ENCODE results near the gene NKX6-2. TPM values are rescaled to one million over a fixed set of nuclear protein-coding genes. Genes with fewer than 3 reads are reported as not detected.
"Not testable (repeated sequence)": the region's sequence is repeated elsewhere in the genome, so short reads cannot be mapped to it uniquely, and the experiment has no call there.

NKX6-2 gene
- total RNA-seq, 1 donor from 2014 or later = not detected

DNA sequence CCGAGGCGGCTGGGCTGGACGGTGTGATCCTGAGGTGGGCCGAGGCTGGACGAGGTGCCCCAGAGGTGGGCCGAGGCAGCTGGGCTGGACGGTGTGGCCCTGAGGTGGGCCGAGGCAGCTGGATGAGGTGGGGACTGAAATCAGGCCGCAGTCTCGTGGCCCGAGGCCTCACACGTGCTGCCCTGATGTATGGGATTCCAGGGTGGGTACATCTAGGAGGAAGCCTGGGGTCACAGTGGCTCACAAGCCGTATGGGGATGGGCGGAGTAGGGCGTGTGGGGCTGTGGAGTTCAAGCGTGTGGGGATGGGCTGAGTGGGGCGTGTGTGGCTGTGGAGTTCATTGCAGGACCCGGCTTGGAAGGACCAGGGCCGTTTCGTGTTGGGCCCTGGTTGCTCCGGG, 12.5 kb upstream of the NKX6-2 start:
- intact Hi-C loops (cut with micrococcal nuclease) = no loop called here

DNA sequence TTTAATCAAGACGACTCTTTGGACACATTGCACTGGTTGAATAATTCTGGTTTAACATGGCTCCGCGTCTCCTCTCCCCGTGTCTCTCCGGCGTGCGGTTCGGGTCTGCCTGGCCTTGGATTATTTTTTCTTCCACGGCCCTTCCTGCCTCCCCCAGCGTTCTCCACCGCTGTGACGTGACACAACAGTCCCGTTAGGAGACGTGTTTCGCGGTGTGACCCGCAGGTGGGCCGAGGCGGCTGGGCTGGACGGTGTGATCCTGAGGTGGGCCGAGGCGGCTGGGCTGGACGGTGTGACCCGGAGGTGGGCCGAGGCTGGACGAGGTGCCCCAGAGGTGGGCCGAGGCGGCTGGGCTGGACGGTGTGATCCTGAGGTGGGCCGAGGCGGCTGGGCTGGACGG, 12.0 kb upstream of the NKX6-2 start:
- intact Hi-C loops (cut with micrococcal nuclease) = not testable (repeated sequence)

DNA sequence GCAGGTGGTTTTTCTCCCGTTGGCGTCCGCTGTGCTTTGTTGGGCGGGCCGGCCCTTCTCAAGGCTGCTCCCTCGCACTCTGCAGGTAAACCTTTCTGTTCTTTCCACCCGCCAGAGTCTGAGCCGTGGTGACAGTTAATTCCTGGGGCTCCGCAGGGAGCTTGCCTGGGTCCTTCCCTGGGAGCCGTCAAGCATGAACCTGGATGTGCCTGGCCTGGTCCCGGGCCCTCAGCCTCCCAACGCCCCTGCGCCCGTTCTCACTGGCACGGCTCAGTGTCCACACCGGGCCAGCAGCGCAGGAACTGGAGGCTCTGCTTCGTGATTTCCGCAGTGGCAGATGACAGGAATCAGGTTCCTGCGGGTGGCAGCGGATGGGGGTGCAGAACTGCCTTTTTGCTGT, 10.9 kb upstream of the NKX6-2 start:
- intact Hi-C loops (cut with micrococcal nuclease) = no loop called here

DNA sequence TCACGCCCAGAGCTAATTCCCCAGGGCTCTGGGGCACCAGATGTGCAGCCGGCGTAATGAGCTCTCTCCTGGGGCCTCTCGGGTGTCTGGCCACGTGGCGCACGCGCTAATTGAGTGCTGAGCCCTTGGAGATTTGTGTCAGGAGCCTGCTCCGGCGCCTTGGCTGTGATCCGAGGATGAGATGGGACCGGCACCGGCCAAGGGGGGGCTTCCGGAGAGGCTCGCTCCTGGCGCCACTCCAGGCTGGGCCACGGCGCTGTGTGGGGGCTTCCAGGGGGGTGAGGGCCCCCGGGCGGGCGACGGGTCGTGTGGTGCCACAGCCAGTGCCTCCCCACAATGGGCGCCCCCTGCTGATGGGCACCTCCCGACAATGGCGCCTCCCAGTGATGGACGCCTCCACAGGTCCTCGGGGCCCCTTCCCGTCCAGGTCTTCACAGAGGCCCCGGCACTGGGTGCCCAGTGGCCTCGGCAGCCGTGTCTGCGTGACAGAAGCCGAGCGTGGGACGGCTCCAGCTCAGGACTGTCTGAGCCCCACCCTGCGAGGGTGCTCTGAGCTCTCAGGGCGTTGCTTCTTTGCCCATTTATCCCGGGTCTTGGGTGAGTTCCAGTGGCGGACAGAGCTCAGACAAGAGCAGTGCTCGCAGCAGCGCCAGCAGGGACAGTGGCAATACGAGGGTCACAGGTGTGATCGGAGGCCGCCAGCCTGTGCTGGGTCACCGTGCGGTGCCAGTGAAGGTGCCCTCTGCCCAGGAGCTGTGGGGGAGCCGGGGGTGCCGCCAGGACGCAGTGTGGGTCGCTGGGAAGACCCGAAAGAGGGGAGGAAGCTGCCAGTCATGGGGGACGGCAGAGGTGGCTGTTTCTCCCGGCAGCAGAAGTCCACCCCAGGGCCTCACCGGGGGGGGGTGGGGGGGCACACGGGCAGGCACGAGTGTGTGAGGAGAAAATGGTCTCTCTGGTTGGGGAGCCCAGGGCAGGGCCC, 8.2 kb upstream of the NKX6-2 start:
- intact Hi-C loops (cut with micrococcal nuclease) = no loop called here

DNA sequence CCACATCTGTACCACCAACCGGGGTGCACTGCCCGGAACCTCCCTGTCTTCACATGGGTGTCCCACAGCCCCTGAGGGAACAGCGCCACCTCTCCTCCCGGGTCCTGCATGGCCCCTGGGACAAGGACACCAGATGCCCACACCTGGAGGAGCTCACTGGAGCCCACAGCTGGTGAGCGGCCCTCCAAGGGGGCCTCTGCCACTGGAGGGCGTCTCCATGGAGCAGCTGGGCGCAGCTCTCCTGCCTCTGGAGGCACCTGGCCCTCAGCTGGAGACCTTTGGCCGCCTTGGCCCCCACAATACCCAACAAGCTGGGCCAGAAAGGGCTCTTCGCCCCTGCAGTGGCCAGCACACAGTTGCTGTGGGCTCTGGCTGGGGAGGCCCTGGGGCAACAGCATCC, 7.3 kb upstream of the NKX6-2 start:
- intact Hi-C loops (cut with micrococcal nuclease) = no loop called here

DNA sequence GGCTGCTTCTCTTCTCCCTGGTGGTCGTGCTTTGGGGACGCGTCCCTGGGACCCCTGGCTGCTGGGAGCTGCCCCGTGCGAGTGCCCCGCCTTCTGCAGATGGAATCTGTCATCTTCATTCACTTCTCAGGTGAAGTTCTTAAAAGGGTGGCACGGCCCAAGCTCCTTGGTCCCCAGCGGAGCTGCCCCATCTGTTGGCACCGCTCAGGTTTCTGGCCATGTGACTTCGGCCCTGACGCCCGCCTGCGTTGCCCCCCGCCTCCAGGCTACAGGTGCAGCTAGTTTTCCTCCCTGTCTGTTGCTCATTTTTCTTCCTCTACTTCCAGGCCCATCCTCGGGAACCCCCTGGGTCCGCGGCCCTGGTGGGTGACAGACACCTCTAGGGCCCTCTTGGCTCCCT, 6.8 kb upstream of the NKX6-2 start:
- intact Hi-C loops (cut with micrococcal nuclease) = no loop called here

DNA sequence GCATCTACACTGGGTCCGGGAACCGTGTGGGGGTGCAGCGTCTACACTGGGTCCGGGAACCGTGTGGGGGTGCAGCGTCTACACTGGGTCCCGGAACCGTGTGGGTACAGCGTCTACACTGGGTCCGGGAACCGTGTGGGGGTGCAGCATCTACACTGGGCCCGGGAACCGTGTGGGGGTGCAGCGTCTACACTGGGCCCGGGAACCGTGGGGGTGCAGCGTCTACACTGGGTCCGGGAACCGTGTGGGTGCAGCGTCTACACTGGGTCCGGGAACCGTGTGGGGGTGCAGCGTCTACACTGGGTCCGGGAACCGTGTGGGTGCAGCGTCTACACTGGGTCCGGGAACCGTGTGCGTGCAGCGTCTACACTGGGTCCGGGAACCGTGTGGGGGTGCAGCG, 6.2 kb upstream of the NKX6-2 start:
- intact Hi-C loops (cut with micrococcal nuclease) = not testable (repeated sequence)

DNA sequence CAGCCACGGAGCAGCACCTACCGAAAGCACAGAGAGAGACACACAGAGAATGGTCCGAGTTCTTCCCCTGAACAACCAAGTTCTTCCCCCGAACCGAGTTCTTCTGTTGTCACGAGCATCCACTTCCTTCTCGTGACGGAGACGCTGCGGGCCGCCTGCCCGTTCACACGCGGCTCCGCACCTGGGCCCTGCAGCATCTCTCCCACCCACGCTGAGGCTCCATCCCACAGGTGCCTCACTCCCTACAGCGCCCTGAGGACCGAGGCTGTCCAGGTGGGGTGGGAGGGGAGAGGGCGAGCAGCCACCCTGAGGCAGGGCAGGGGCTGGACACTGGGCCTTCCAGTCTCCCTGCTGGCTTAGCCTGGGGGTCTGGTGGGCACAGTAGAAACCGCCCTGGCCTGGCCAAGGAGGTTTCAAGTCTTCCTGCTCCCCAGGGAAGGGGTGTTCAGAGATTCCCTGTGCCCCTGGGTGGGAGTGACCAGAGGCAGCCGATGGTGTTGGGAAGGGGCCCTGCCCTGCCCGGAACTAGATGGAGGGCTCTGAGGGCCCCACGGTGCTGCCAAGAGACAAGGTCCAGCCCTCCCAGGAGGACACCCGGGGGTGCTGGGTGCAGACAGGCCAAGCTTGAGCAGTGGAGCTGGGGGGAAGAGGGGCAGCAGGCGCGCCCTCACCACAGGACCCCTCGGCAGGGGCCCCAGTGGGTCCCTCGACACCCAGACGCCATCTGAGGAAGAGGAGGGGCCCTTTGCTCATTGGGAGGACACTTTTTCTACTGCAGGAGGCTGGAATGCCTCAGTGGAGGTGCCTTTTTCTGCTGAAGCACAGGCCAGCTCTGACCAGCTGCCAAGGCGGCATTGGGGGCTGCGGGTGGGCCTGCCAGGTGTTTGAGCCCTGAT, 5.2 kb upstream of the NKX6-2 start:
- intact Hi-C loops (cut with micrococcal nuclease) = no loop called here

DNA sequence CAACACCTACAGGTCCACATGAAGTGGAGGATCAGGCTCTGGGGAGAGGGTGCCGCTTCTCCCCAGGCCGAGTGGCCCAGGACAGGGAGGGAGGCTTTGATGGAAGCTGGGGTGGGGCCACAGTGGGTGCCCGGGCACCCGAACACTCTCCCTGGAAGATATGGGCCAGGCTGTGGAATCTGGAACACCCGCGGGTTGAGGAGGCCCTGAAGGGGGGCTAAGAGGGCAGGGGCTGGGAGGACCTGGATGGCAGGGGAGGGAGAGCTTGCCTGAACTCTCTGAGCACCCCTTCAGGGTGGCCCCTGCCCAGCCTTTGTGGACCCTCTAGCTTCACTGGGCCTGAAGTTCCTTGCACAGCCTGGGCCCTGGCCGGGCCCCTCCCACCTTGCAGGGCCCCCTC, 4.5 kb upstream of the NKX6-2 start:
- intact Hi-C loops (cut with micrococcal nuclease) = no loop called here

DNA sequence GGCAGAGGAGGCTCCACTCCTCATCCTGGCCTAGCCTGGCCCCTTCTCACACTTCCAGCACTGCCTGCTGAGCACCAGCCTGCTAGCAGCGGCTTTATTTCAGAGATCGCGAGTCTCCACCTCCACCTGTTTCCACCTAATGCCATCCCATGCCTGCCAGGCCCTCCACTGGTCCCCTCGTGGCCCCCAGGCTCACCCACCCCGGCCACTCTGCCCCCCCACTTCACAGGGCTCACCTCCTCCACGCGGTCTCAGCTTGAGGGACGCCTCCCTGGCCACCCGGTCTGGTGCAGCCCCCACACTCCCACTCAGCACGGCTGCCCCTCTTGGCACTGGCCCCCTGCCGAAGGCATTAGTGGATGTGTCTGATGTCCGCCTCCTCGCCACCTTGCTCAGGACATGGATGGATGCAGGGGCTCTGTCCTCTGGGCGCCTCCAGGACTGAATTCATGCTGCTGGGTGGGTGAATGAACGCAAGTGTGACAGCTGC, 3.8 kb upstream of the NKX6-2 start:
- intact Hi-C loops (cut with micrococcal nuclease) = no loop called here

DNA sequence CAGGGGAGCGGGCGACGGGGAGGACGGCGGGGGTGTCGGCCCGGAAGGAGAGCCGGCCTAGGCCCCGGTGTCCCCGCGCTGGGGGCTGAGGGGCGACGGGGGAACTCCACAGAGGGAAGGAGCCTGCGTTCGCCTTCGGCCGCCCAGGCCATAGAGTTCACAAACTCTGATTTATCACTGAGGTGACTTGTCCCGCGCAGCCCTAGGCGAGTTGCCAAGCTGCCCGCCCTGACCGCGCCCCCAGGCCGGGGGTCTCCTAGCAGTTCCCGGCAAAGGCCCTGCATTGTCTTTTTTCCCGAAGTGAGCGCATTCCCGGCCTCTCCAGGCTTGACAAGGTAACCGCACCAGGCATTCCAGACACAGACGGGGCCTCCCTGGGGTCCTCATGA, 2.9 kb upstream of the NKX6-2 start:
- intact Hi-C loops (cut with micrococcal nuclease) = no loop called here

DNA sequence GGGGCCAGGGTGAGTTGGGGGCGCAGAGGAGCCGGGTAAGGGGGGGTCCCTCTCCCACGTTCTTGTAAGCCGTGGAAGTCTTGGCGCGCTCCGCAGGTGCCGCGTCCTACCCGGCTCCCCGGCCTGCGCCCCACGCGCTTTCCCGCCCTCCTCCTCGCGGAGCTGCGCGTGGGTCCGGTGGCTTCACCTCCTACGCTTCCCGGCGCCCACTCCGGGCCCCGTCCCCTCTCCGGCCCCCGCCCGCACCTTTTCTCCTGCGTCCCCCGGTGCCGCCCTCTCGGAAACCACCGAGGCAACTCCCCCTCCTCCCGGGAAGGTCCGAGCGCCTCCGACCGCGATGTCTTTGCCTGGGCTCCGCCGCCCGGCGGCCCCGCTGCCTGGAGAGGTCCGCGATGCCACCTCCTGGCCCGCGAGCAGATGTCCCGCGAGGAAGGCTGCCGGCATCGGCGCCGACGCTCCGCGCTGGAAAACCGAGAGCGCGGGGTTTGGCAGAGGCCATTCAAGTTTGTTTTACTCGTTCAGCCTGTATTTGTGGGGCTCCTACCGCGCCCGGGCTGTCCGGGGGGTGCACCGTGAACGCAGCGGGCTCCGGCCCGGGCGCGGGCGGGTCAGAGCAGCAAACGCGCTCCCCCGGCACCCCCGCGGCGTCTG, 2.4 kb upstream of the NKX6-2 start:
- intact Hi-C loops (cut with micrococcal nuclease) = no loop called here

DNA sequence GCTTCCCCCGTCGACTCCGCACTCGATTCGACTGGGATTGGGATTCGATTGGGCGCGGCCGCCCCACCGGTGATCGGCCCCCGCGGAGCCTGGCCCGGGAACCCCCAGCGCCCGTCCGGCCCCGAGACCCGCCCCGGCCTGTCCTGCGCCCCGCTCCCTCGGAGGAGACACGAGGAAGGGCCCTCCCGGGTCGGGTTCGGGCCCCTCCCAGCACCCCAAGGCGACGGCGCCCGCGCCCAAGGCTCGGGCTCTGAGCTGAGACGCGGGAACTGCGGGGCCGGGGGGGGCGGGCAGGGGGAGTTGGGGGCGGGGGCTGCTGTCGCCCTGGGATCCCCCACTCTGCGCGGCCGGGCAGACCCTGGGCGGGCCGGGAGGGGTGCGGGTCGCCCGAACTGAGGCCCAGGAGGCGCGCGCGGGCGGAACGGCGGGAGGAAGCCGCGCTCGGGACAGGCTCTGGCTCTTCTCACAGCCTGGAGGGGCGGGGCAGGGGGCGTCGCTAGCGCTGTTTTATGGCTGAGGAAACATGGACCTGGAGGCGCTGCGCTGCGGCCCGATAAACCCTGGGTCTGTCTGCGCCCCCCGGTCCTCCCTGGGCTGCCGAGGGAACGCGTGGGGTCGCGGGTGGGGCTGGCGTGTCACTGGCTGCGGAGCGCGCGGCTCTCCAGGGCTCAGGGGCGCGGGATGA, 1.7 kb upstream of the NKX6-2 start:
- intact Hi-C loops (cut with micrococcal nuclease) = no loop called here

DNA sequence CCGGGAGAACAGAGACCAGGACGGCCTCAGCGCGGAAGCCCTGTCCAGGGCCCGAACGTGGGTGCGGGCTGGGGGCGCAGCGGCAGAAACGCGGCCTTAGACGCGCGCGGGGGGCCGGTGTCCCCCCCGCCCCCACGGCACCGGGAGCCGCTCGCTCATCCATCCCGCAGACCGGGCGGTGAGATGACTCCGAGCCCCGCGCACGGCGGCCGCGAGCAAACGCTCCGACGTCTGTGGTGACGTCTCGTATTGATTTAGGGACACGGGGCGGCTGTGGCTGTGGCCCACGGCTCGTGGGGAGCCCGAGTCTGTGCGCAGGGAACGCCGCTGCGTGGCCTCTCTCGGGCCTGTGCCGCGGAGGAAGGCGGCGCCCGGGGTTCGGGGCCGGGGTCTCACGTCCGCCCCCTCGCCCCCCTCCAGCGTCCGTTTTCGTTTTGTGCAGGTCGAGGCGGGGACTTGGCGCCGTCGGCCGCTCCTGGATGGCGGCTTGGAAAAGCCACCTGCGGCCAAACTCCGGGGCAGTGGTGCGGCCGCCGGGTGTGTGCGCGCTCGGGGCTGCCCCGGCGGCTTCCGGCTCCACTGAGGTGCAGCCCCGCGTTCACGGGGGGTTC, 1.0 kb upstream of the NKX6-2 start:
- intact Hi-C loops (cut with micrococcal nuclease) = no loop called here

DNA sequence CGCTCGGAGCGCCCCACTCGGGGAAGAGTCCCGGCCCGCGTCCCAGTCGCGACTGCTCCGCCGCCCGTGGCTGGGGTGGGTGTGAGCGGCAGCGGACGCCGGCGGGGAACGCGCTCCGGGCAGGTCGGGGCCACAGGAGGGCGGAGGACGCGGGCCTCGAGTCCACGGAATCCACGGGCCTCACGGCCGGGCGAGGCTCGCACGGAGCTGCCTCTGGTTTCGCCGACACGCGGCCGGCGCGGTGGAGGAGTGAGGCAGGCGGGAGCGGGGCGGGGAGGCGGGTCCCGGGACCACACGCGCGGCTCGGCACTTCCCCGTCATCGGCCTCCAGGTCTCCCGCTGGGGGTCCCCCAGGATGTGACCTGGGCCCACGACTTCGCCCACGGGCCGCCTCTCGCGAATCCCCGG, 533 bp upstream of the NKX6-2 start:
- intact Hi-C loops (cut with micrococcal nuclease) = no loop called here

DNA sequence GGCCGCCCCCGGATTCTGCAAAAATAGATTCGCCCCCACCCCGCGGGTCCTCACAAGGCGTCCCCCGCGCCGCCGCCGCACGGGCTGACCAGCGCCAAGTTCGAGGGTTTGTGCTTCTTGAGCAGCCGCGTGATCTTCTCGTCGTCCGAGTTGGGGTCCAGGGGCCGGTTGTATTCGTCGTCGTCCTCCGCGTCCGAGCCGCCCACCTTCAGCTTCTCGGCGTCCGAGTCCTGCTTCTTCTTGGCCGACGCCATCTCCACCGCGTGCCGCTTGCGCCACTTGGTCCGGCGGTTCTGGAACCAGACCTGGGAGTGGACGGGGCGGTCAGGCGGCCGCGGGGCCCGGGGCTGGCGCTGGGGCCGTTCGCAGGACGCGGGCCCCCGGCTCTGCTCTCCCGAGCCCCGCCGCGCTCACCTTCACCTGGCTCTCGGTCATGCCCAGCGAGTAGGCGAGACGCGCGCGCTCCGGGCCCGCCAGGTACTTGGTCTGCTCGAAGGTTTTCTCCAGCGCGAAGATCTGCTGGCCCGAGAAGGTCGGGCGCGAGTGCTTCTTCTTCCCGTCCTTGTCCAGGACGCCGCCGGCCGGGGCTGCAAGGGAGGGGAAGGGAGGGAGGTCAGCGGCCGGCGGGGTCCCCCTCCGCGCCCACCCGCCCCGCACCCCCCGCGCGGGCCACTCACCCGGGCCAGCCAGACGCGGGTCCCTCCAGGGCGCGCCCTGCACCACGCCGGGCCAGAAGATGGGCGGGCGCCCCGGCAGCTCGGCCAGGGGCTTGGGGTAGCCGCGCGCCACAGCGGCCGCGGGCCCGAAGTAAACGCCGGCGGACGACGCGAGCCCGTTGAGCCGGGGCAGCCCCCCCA, 853 bp downstream of the NKX6-2 start:
- intact Hi-C loops (cut with micrococcal nuclease) = no loop called here

DNA sequence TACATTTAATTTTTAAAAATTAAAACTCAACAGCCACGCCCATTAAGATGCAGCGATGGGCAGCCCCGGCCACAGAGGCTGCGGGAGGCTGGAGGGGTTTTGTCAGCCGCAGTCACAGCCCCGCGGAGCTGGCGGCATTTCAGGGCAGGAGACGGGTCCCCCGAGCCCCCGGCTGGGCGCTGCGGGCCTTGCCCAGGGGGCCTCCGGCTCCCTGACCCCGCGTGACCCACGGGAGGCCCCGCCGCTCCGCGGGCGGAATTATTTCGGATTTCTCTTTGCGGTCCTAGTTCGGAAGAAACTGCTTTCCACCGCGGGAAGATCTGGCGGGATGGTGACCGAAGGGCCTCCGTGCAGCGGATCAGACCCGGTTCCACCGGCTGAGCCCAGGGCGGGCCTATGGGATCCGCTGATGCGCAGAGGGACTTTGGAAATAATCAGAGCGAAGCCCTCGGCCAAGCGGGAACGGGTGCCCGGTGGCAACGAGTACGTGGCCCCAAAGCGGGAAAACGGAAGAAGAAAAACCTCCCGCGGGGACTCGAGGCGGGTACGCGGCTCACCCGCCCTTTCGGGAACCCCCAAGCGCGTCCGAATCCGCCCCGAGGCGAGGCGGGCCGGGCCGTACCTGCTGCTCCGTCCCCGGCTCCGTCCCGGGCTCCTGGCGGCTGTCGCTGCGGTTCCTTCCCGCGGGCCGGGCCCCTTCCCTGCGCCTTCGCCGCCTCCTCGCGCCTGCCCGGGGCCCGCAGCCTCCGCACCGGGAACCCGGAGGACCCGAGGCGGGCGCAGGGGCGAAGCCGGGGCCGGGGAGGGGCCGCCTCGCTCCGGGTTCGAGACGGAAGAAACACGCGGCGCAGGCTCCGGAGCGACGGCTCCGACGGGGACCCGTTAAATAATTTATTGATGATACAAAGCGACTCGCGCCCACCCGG, 1.7 kb downstream of the NKX6-2 start:
- intact Hi-C loops (cut with micrococcal nuclease) = no loop called here

DNA sequence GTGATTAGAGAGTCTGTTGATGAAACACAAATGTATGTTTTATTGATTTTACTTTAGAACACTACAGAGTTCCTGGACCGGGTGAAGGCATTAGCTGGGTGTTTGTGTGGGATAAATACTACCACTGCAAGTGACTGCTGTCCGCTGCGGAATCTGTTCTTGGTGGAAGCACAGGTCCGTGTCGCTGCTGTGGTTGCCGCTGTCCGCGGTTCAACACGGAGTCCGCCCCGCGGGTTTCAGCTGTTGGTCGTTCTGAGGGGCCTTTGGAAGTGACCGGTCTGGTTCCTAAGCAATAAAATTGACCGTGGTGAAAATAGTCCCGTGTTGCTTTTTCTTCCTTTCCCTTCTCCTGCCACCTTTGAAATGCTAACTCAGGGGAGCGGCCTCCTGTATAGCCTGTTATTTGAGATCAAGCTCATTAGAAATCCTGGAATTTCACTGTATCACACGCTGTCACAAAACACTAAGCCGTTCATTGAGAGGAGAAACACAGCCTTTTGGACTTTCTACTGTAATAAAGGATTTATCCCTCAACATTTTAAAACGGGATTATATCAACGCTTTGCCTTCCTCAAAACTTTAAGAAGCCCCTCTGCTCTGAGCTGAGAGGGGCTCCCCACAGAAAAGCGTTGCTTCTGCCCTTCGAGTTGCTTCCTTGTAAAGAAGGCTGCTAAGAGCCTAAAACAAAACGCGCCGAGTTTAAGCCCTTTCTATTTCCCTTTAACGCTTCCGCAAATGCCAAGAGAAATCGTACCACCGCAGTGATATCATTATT, 2.6 kb downstream of the NKX6-2 start:
- intact Hi-C loops (cut with micrococcal nuclease) = no loop called here

Data from T-helper 2 cell treated with Interferon-gamma antibody and Interleukin-4, amounts not matched to agents 100 ng/mL and 5 ng/mL, for 36 hours (primary cell).